Neural crest cell (in vitro differentiated cells): Measurements from ENCODE around the gene CCDC80. TPM values are rescaled to one million over a fixed set of nuclear protein-coding genes. Genes with fewer than 3 reads are reported as not detected.

ENCODE experiments used
- DNase-seq: peaks from one replicate; pipeline ENCODE4 v3.0.0; 2021; ENCODE audit warnings: low read depth, mixed read lengths, low spot score
- H3K27ac Mint-ChIP-seq: one replicate; pipeline ENCODE4 v1.8.0; 2021; ENCODE audit warnings: mild to moderate bottlenecking, mixed read lengths; ENCODE audit not compliant: unreplicated experiment
- H3K27me3 Mint-ChIP-seq: 2 replicates; pipeline ENCODE4 v1.8.0; 2021; ENCODE audit warnings: low read depth, mild to moderate bottlenecking, mixed read lengths
- H3K36me3 Mint-ChIP-seq: 2 replicates; pipeline ENCODE4 v1.8.0; 2021; ENCODE audit warnings: low read depth, mild to moderate bottlenecking, mixed read lengths
- H3K4me1 Mint-ChIP-seq: 2 replicates; pipeline ENCODE4 v1.8.0; 2021; ENCODE audit warnings: mixed read lengths
- H3K4me3 Mint-ChIP-seq: one replicate; pipeline ENCODE4 v1.8.0; 2021; ENCODE audit warnings: mild to moderate bottlenecking, mixed read lengths
- H3K9me3 Mint-ChIP-seq: 2 replicates; pipeline ENCODE4 v1.8.0; 2021; ENCODE audit warnings: mixed read lengths
- total RNA-seq: library from RNA; stranded (reverse); gene quantifications from 2 replicates; pipeline ENCODE4 v1.2.1, GENCODE V29; 2021
- TF ChIP-seq, protein P1 (sequence below): fragments of 200-600 bp; sonication (generic); conservative IDR thresholded peaks from 2 replicates; pipeline ENCODE4 v1.5.0; 2021; ENCODE audit warnings: antibody characterized with exemption, mild to moderate bottlenecking

Gene CCDC80
- total RNA-seq, 1 donor from 2014 or later = 42.1 TPM

DNA sequence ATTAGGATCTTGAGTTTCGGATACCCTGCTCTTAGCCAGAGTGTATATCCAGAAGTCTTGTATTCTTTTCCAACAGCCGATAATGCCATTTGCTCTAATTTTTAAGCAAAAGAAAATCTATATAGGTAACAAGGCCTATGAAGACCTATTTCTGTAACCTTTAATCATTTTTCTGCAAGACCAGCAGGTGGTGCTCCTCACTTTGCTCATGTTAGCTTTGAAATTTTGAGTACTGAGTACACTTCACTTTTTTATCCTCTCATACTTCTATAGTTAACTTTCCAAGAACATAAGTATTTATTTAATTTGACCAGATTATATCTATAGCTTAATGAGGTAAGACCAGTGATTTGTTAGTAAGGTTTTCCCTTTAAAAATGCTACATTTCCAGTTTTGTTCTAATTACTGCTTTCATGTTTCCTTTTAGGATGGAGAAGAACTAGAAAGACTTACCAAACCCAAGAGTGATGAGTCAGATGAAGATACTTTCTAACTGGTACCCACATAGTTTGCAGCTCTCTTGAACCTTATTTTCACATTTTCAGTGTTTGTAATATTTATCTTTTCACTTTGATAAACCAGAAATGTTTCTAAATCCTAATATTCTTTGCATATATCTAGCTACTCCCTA is 58.6 kb downstream of the CCDC80 start:
- H3K9me3 Mint-ChIP-seq = no peaks in the 10 kb centered on the region
- DNase-seq = peak; percentile 29
- TF ChIP-seq, protein P1, sequence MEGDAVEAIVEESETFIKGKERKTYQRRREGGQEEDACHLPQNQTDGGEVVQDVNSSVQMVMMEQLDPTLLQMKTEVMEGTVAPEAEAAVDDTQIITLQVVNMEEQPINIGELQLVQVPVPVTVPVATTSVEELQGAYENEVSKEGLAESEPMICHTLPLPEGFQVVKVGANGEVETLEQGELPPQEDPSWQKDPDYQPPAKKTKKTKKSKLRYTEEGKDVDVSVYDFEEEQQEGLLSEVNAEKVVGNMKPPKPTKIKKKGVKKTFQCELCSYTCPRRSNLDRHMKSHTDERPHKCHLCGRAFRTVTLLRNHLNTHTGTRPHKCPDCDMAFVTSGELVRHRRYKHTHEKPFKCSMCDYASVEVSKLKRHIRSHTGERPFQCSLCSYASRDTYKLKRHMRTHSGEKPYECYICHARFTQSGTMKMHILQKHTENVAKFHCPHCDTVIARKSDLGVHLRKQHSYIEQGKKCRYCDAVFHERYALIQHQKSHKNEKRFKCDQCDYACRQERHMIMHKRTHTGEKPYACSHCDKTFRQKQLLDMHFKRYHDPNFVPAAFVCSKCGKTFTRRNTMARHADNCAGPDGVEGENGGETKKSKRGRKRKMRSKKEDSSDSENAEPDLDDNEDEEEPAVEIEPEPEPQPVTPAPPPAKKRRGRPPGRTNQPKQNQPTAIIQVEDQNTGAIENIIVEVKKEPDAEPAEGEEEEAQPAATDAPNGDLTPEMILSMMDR = peak; percentile 78
- H3K4me3 Mint-ChIP-seq = no peak overlapping the region
- no peaks in the 10 kb centered on the region for H3K4me1 Mint-ChIP-seq
- H3K27ac Mint-ChIP-seq = no peak overlapping the region
- H3K27me3 Mint-ChIP-seq = no peaks in the 10 kb centered on the region
- H3K36me3 Mint-ChIP-seq = peaks cover 5% of the 10 kb centered on the region

DNA sequence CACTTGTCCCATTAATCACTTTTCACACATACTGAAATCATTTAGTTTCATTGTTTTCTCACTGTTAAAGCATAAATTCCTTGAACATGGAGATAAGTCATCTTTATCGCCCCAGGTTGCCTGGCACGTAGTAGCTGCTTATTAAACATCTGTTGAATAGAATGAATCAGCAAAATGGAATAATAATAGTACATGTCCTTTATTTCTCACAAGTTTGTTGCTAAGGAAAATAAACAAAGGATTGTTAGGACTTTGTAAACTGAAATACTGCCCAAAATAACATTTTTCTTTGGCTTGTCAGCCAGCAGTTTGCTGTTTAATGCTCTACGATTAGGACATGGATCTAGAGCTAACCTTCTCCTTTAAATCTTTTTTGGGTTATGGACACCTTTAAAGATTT is 61.2 kb downstream of the CCDC80 start:
- TF ChIP-seq, protein P1 = no peak

DNA sequence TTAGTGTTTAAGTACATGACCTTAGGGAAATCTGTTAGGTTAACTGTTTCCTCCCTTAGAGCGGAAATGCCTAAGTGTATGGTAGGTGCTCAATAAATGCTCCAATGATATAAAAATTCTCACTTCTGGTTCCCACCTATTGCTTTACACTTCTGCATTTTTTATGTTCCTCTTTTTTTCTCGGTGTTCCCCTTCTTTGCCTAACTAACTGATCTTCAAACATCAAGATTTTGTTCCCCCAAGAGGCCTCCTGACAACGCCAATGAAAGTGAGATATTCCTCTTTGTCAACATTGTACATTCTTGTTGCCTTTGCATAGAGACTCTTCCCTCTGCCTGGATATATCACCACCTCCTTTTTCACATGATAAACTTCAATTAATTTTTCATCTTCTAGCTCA is 61.7 kb downstream of the CCDC80 start:
- TF ChIP-seq, protein P1 = no peak
- Mint-ChIP-seq H3K27ac (no peak overlapping the region), H3K9me3 (no peaks in the 10 kb centered on the region), H3K36me3 (peaks cover 7% of the 10 kb centered on the region), H3K4me1 (no peaks in the 10 kb centered on the region), H3K4me3 (no peak overlapping the region), H3K27me3 (no peaks in the 10 kb centered on the region)
- no peak for DNase-seq

More for the DNA sequence above, 61.2 kb downstream of the CCDC80 start:
- Mint-ChIP-seq H3K4me3 (no peak overlapping the region), H3K36me3 (peaks cover 7% of the 10 kb centered on the region), H3K27ac (no peak overlapping the region), H3K4me1 (no peaks in the 10 kb centered on the region), H3K9me3 (no peaks in the 10 kb centered on the region), H3K27me3 (no peaks in the 10 kb centered on the region)
- DNase-seq = no peak

DNA sequence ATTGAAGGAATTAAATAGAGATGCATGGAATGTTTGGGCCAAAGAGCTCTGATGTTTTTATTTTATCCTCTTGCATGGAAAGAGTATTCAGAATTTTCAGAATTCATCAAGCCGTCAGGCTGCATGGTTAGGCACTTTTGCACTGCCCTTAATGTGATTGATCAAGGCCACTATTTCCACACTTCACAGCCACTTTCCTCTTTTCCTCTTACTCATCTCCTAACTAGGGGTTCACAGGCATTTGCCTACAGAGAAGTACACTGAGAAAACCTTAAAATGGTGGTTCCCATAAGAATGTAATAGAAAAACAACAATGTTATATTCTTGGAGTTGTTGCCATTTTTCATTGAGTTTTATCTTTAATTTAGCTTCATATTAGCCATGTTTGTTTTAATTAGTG is 68.2 kb downstream of the CCDC80 start:
- H3K36me3 Mint-ChIP-seq = peaks cover 15% of the 10 kb centered on the region
- TF ChIP-seq, protein P1 = no peak
- H3K27ac Mint-ChIP-seq = no peak overlapping the region
- no peaks in the 10 kb centered on the region for H3K9me3 Mint-ChIP-seq
- DNase-seq = no peak
- H3K27me3 Mint-ChIP-seq = no peaks in the 10 kb centered on the region
- H3K4me3 Mint-ChIP-seq = no peak overlapping the region
- H3K4me1 Mint-ChIP-seq = no peaks in the 10 kb centered on the region

DNA sequence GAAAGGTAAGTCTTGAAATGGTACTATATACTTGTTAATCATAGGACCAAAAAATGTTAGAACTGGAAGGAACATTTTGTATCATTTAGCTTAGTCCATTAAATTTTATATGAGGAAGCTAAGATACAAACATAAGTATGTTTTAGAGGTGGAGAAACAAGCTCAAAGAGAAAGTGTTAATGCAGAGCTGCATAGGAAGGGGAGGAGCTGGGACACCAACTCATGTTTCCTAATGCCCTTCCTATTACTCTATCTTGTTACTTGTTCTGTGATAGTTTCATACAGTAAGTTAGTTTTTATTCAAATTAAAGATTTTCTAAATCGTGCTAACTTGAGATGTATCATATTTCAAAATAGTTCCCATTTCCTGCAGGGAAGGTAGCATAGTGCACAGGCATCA is 71.7 kb downstream of the CCDC80 start:
- Mint-ChIP-seq H3K4me1 (no peaks in the 10 kb centered on the region), H3K9me3 (no peaks in the 10 kb centered on the region), H3K27ac (no peak overlapping the region), H3K36me3 (peaks cover 18% of the 10 kb centered on the region), H3K4me3 (no peak overlapping the region), H3K27me3 (no peaks in the 10 kb centered on the region)
- TF ChIP-seq, protein P1 = no peak
- DNase-seq = no peak
